Activated T-cell treated with anti-CD3 and anti-CD28 coated beads for 1 hour (primary cell): ENCODE results near the gene C5.
A peak's percentile ranks its signal among the peaks of the same experiment; 100 is the strongest.

Source experiments
- DNase-seq: peaks from one replicate; pipeline ENCODE4 v3.0.0-alpha.2; 2020; ENCODE audit warnings: low read depth

The C5 gene

GRCh38 chr9:120910643-120911042 is 139.4 kb downstream of the C5 start:
- DNase-seq: no peak

DNA sequence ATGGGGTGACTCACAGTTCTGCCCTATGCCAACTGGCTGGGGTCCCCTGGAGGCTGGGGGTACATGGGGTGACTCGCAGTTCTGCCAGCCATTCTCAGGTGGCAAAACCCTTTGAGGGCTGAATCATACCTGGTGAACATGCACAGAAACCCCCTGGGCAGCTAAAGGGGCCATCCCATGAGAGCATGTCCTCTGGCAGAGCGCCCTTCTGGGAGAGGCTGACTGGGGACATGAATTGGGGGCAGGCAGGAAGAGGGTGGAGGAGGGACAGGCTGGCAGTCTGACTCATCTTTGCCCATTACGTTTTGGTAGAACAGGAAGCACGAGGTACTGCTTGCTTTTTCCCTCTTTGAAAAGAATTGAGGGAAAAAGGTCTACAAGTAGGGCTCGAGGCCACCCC is 140.2 kb downstream of the C5 start:
- peak; percentile 53 for DNase-seq

DNA sequence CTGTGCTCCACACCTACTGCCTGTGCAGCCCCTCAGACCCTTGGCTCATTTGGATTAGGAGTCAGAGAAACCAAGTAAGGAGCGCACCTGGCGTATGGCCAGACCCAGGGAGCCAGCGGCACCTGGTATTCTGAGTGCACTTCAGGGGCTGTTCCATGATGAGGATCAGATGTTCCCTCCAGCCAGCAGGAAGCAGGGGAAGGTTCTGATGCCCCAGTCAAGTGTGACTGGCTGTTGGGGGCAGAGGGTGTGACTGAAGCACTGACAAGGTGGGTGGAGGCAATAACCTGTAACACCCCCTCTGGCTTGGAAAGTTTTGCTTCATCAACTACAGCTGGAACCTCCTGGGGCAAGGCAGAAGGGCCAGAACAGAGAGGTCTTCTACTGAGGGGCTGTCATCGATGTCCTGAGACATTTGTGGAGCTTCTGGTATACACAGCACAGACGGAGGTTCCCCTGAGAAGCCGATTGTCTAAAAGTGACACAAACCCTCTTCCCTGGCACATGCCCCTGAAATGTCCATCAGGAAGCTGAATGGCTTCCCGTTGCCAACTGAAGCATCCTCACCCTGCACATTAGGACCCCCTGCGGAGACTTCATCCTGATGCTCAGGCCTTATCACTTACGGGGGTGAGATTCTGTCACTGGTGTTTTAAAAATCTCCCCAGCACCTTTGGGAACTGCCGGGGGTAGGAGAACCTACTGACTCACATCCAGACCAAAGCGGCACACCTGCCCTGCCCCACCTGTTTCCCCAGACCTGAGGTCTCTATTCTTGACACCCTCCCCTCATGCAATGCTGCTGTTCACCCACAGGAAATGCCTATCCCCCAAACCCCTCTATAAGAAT is 144.5 kb downstream of the C5 start:
- peak; percentile 28 for DNase-seq

DNA sequence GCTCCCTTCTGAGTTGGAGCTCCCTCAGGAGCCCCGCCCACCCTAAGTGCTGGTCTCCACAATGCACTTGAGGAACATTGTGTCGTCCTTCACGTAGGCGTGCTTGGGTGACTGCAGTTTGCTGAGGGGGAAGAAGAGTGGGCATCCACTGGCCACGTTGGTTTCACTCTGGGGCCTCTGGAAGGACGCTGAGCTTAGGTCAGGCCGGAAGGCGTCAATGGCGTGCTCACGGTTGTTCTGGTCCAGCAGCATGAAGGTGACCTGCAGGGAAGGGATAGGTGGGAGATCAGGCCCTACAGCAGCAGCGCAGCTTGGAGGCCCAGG is 145.1 kb downstream of the C5 start:
- peak; percentile 17 for DNase-seq

DNA sequence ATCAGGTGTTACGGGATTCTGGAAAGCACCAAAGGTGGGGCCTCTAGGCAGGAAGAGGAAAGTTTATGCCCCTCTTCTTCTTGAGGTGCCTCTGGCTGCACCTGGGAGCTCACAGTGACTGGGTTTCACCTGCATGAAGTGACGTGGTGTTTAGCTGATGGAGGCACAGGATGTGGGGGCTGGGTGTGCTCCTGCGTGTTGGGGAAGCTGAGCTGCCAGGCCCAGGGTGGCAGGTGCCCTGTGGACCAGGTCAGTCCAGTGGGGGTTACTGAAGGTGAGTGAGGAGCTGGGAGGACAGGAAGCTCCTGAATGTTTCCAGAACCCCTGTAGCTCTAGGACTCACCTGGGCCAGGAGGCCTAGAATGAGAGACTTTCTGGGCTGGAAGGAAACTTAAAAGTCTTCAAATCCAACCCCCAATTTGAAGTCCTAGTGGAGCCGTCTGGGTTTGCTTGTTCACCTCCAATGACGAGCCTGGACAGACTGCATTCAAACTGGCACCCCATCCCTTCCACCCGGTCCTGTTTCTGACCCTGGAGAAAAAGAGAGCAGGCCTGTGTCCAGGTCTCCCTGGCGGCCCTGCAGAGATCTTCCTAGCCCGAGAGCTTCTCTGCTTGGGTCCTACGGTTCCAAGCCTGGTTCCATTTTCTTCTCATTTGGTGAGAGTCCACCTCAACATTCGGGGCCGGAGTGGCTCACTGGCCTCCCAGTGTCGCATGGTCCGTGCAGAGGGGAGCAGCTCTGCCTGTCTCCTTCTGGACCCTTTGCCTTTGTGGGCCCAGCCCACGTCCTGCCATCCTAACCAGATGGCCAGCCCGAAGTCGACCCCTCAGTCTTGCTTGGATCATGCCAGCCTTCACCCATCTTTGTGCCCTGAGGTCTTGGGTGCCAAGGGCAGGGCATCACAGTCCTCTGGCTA is 145.8 kb downstream of the C5 start:
- DNase-seq: peak; percentile 57

GRCh38 chr9:120902569-120903535 is 147.2 kb downstream of the C5 start:
- no peak for DNase-seq
